Stimulated activated CD8-positive, alpha-beta memory T cell treated with anti-CD3 and anti-CD28 coated beads, Interleukin-12 subunit alpha, Interleukin-12 subunit beta, amount 100 ng/mL, for 24 hours (primary cell): ENCODE measurements around the gene PNPLA7.
"Not testable (repeated sequence)": the region's sequence is repeated elsewhere in the genome, so short reads cannot be mapped to it uniquely, and the experiment has no call there.

Experiments used
- DNase-seq: peaks from one replicate; pipeline ENCODE4 v3.0.0-alpha.2; 2020; ENCODE audit errors: extremely low read depth

Gene PNPLA7

DNA sequence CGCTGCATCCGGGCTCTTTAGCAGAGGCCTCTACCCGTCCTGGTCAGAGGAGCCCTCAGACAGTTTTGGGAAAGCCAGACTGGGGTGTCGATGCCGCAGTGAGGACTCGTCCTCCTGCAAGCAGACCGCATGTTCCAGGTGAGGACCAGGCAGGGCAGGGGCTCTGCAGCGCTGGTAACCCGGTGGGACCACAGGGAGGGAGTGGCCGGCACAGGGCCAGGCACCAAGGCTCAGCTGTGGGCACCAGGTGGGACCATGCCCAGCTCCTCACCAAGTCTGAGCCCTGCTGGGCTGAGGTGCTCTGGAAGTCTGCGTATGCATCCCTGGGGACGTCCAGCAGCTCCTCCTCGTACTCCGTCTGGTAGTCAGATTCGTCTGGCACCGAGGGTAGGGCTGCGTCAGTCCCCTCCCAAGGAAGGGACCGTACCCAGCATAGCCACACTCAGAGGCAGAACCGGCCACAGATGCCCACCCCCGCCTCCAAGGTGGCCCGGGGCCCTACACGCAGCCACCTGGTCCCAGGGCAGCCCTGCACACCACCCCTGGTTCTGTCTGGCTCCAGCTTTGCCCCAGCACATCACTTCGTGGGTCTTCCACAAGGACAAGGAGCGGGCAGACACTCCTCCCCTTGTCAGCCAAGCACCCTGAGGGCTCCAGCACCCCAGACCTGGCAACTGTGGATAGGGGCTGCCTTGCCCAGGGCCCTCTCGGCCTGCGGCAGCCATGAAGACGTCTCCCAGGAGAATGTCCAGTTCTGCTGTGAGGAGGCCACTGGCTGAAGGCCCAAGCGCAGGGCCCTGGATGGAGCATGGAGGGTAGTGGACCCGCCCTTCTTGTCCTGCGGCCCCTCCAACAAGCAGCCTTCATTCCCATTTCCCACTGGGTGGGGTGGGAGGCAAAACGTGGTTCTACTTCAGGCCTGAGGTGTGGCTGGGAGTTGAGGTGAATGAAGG lies 89.6 kb downstream of the PNPLA7 start:
- no peak for DNase-seq

GRCh38 chr9:137459601-137460362 lies 90.4 kb downstream of the PNPLA7 start:
- DNase-seq: no peak

- DNase-seq: peak; percentile 84
Measured at GRCh38 chr9:137459152-137459600, 91.0 kb downstream of the PNPLA7 start, which contains the start of gene NSMF. Gene NSMF (minus strand): TSS chr9:137459334. CDS start chr9:137459102, 232 bp downstream.

- no peak for DNase-seq
Measured at GRCh38 chr9:137458194-137459151, 91.7 kb downstream of the PNPLA7 start.

DNA sequence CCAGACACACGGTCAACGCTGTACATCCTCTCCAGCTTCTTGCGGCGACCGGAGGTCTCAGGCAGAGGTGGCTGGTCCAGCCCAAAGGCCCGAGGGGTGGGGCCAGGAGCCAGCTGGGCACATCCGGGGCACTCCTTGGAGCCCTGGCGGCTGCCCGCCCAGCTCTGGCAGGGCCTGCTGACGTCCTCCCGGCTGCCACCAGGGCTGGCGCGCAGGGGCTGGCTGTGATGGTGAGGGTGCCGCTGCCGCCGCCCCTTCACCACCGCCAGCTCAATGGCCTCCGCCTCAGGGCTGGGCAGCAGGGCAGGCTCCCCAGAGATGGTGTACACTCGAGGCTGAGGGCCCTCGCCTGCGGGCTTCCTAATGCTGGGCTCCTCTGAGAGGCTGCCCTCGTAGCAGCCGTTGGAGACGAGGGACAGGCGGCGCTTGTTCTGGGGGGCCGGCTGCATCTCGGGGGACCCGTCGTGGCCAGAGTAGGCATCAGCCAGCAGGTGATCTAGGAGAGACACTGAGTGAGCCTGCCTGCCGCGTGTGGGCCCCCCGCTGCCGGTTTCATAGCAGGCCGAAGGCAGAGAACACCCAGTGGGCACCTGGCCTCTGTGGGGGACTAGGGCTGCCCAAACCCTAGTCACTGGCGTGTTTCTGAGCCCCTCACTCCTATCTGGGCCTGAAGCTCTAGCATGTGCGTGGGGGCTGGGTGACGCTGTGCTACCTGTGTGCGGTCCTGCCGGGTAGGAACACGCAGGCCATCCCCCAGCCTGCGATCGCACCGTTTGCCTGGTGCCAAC lies 92.6 kb downstream of the PNPLA7 start:
- no peak for DNase-seq

GRCh38 chr9:137456864-137457405 lies 93.3 kb downstream of the PNPLA7 start:
- DNase-seq: no peak

- no peak for DNase-seq
Measured at GRCh38 chr9:137456061-137456863, 93.9 kb downstream of the PNPLA7 start.

- DNase-seq: no peak
Measured at GRCh38 chr9:137455359-137455991, 94.7 kb downstream of the PNPLA7 start.

DNA sequence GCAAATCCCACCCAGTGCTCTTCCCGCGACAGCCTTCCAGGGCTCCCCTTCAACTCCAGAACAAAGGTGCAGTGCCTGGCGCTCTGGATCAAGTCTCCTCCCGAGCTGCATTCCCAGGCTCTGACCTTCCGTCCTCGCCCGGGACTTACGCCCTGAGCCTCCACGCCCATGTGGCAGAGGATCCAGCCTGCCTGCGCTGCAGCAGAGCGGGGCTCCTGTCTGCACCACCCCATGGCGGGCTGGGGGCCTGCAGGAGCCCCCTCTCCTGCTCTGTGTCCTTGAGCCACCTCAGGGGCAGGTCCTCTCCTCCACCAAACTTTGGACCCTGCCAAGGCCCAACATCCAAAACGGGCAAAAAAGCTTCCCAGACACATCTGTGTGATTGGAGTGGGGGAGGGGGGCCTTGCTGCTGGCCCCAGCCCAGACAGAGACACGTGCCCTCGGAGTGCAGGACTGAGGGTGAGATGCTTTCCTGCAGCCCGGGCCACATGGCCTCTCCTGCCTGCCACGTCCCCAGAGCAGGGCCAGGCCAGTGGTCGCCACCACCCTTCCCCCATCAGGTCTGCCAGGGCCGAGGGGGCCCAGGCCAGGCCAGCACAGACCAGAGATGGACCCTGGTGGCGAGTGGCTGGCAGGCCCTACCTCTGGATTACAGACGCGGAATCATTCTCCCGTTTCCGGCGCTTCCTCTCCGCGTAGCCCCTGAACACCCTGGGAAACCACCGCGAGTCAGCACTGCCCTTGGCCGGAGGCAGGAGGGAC lies 95.4 kb downstream of the PNPLA7 start:
- DNase-seq: no peak

DNA sequence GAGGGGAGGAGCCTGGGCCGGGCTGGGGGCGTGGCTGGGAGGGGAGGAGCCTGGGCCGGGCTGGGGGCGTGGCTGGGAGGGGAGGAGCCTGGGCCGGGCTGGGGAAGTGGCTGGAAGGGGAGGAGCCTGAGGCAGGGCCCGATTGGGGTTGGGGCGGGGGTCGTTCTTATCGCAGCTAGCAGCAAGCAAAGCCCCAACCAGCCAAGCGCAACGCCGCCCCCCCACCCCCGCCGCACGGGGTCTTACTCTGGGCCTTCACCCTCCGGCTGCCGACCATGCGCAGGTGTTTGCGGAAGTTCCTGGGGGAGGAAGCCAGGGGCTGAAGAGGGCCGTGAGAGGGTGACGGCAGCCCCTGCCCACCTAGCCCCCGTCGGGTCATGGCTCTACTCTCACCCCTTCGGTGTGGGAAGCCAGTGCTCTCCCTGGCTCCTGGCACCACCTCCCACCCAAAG lies 96.0 kb downstream of the PNPLA7 start:
- DNase-seq: no peak

GRCh38 chr9:137453643-137454081 lies 96.5 kb downstream of the PNPLA7 start:
- no peak for DNase-seq

GRCh38 chr9:137452761-137453642 lies 97.2 kb downstream of the PNPLA7 start:
- no peak for DNase-seq

- DNase-seq: no peak
Measured at GRCh38 chr9:137452006-137452760, 98.0 kb downstream of the PNPLA7 start.

DNA sequence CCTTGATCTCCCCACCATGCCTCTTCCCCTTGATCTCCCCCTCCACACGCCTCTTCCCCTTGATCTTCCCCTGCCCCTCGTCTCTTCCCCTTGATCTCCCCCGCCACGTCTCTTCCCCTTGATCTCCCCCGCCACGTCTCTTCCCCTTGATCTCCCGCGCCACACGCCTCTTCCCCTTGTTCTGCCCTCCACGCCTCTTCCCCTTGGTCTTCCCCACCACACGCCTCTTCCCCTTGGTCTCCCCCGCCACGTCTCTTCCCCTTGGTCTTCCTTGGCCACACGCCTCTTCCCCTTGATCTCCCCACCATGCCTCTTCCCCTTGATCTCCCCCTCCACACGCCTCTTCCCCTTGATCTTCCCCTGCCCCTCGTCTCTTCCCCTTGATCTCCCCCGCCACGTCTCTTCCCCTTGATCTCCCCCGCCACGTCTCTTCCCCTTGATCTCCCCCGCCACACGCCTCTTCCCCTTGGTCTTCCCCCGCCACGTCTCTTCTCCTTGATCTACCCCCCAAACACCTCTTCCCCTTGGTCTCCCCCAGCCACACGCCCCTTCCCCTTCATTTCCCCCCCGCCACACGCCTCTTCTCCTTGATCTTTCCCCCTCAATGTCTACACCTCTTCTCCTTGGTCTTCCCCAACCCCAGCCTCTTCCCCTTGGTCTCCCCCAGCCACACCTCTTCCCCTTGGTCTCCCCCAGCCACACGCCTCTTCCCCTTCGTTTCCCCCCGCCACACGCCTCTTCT lies 98.8 kb downstream of the PNPLA7 start:
- not testable (repeated sequence) for DNase-seq

DNA sequence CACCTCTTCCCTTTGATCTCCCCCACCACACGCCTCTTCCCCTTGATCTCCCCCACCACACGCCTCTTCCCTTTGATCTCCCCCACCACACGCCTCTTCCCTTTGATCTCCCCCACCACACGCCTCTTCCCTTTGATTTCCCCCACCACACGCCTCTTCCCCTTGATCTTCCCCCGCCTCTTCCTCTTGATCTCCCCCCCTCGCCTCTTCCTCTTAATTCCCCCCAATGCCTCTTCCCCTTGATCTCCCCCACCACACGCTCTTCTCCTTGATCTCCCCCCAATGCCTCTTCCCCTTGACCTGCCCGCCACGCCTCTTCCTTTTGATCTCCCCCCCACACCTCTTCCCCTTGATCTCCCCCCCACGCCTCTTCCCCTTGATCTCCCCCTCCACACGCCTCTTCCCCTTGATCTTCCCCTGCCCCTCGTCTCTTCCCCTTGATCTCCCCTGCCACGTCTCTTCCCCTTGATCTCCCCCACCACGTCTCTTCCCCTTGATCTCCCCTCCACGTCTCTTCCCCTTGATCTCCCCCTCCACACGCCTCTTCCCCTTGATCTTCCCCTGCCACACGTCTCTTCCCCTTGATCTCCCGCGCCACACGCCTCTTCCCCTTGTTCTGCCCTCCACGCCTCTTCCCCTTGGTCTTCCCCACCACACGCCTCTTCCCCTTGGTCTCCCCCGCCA lies 99.5 kb downstream of the PNPLA7 start:
- DNase-seq: not testable (repeated sequence)
